GM18511 (cell line): ENCODE results near the gene PLA2G4E.

ENCODE experiments used
- ATAC-seq: cut with Tn5 transposase; IDR thresholded peaks from one replicate; pipeline ENCODE4 v1.9.1; 2021; ENCODE audit warnings: mild to moderate bottlenecking, moderate library complexity; ENCODE audit not compliant: unreplicated experiment

PLA2G4E gene

GRCh38 chr15:41981371-41982132 lies 39.3 kb downstream of the PLA2G4E start:
- no peak for ATAC-seq

- no peak for ATAC-seq
These were observed 40.1 kb downstream of the PLA2G4E start for GRCh38 chr15:41980654-41981323.

DNA sequence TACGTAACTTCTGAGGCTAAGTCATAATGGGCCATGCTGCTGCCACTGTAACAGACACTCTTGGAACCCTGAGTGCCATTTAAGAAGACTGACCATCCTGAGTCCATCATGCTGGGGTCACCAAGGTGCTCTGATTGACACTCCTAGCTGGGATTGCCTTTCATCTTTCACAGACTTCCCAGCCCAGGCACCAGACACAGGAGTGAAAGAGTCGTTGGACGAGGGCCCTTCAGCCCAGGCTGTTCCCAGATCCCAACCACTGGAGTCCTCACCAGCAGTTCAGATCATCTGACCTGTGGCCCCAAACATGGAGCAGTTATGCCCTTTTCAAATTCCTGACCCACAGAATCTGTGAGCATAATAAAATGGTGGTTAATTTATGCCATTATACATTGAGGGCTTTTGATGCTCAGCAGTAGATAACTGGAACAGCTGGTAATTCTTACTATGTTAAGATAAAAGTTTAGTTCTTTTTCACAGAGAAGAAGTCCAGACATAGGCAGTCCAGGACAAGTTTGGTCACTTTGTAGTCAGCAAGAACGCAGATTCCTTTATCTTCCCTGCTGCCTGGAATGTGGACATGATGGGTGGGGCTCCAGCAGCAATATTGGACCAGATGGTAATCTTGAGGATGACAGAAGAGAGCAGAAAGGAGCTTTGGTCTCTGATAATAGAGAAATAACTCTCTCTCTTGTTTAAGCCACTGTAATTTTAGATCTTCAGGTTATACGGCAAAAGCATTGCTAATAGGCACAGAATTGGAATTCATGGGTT lies 41.2 kb downstream of the PLA2G4E start:
- no peak for ATAC-seq

- ATAC-seq: no peak
These were observed 42.3 kb downstream of the PLA2G4E start for GRCh38 chr15:41978534-41978933.

DNA sequence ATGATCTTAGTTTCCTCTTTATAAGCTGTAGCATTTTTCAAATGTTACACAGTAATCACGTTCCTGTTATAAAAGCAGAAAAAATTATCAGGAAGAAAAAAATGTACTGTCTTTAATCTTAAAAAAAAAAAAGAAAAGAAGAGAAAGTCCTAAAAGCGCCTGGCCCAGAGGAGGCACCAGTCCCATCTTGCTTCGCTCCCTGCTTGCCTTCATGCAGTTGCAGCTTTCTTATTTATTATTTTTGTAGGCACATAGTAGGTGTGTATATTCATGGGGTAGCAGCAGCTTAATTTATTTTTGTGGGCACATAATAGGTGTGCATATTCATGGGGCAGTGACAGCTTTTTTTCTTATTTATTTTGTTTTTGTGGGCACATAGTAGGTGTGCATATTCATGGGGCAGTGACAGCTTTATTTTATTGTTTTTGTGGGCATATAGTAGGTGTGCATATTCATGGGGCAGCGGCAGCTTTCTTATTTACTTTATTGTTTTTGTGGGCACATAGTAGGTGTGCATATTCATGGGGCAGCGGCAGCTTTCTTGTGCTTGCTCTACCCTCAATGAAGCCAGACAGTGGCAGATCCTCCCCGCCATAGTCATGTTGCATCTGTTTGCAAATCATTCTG lies 43.0 kb downstream of the PLA2G4E start:
- no peak for ATAC-seq

- no peak for ATAC-seq
These were observed 45.2 kb downstream of the PLA2G4E start for GRCh38 chr15:41975669-41976068.

DNA sequence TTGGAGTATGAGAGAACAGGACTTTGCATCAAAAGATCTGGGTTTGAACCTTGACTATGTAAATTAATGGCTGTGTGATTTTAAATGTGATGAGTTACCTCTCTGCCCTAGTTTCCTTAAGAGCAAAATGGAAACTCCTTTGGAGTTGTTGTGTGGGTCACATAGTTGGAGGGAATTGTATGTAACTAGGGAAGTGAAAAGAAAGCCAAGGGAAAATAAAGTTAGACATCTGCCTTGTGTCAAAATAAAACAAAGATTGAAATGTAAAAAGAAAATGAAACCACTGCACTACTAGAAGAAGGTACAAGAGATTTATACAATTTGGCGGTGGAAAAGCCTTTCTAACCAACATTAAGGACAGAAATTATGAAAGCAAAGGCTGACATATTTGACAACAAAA lies 46.8 kb downstream of the PLA2G4E start:
- ATAC-seq: no peak

GRCh38 chr15:41972253-41973242 lies 48.3 kb downstream of the PLA2G4E start, which contains the start of gene EHD4:
Gene EHD4, minus strand, starts transcription at chr15:41972557. Its CDS starts 63 bp downstream, at chr15:41972494.
- peak; percentile 83 for ATAC-seq

GRCh38 chr15:41971895-41972252 lies 49.0 kb downstream of the PLA2G4E start:
- ATAC-seq: peak; percentile 34

DNA sequence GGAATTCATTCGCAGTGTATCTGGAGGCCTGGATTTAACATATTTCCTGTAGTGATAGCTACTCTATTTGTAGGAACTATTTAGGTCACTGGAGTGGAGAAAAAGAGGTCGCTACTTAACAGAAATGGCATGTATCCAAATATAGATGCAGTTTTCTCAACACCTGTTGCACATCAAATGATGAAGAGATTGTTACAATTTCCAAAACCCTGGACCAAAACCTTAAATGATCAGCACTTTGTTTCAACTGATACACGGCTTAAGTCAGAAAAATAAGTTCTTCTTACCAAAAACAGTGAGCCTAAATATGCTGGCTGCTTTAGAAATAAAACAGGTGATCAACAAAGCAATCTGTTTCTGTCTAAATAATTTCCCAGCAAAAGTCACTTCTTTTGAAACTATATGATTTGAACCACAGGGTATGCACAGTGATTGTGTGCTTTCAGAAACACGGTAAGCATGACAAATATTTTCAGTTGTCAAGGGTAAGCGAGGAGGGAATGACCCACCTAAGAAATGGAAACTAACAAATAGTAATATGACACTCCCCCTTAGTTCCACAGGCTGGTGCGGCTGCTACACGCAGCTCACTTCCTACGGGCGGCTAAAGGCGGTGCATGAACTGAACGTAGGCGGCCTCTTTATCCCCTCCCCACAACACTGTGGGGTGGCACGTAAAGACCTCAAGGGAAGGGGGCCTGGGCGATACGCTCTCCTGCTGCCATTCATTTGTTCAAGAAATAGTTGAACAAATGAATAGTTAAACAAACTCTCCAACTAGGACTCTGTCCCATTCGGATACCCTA lies 49.5 kb downstream of the PLA2G4E start:
- peak; percentile 61 for ATAC-seq

DNA sequence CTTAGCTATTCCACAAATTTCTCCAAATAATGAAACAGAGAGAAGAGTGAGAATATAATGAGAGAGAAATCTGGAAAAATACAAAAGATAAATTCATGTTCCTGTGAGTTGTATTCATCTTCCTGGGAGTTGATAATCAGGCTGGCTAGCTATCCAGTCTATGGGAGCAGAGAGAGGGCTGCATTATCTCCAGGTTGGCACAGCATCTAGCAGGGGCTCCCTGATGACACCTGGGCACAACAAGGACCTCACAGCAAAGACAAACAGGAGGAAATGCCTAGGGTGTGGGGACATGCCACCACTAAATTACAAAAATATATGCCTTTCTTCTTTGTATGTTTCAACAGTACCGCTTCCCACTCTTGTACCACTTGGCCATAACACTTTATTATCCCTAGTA lies 50.4 kb downstream of the PLA2G4E start:
- no peak for ATAC-seq

GRCh38 chr15:41969851-41970431 lies 50.9 kb downstream of the PLA2G4E start:
- no peak for ATAC-seq

DNA sequence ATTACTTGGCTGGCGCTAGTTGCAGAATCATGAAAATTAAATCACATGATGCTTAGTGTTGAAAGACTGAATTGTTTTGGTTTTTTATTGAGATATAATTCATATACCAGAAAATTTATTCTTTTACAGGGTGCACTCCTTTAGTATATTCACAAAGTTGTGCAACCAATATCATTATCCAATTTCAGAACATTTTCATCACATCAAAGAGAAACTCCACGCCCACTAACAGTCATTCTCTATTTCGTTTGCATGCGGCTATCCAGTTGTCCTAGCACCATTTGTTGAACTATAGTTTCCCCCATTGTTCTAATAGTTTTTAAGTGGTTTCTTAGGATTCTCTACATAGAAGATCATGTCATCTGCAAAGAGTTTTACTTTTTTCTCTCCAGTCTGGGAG lies 52.1 kb downstream of the PLA2G4E start:
- no peak for ATAC-seq

DNA sequence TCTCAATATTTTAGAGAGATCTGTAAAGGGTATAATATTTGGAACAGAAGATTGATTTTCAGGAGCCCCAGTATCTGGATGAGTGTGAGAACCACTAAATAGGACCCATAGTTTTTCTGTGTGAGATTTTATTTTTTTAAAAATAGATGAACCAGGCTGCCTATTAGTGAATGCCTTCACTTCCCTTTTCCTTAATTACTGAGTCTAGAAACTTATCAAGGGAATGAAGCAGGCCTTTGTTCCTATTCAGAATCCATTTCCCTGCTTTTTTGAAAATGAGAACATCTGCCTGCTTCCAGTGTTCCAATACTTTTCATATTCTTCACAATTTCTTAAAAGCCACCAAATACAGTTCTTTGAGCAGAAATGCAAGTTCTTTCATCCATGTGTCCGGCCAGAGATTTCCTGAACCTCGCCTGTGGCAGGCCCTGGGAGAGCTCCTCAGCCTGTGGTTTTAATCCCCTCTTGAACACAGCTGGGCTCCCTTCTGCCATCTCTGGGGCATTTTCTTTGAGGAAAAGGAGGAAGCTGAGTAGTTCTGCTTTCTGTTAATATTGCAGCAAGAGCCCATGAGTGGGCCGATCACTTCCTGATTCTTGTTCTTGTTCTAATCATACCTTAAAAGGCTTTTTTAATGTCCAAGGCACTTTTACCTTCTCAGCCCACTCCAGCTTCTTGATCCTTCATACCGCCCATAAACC lies 53.2 kb downstream of the PLA2G4E start:
- no peak for ATAC-seq

- ATAC-seq: no peak
These were observed 53.8 kb downstream of the PLA2G4E start for GRCh38 chr15:41966920-41967465.

DNA sequence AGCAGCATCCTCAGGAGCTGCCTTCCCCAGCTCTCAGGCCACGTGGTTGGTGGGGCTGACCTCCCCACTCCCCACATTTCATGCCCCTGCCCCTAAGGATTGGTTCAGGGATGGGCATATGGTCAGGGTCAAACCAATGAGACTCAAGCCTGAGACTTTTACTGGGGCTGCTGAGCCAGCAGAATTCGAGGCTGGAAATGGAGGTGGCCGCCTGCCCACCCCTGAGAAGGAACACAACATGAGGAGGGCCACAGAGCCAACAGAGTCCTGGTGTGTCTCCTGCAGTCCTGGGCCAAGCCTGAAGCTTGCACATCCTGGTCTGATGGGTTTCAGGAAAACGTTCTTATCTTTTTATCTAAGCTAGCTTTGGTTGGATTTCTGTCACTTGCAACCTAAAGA lies 54.4 kb downstream of the PLA2G4E start:
- no peak for ATAC-seq

DNA sequence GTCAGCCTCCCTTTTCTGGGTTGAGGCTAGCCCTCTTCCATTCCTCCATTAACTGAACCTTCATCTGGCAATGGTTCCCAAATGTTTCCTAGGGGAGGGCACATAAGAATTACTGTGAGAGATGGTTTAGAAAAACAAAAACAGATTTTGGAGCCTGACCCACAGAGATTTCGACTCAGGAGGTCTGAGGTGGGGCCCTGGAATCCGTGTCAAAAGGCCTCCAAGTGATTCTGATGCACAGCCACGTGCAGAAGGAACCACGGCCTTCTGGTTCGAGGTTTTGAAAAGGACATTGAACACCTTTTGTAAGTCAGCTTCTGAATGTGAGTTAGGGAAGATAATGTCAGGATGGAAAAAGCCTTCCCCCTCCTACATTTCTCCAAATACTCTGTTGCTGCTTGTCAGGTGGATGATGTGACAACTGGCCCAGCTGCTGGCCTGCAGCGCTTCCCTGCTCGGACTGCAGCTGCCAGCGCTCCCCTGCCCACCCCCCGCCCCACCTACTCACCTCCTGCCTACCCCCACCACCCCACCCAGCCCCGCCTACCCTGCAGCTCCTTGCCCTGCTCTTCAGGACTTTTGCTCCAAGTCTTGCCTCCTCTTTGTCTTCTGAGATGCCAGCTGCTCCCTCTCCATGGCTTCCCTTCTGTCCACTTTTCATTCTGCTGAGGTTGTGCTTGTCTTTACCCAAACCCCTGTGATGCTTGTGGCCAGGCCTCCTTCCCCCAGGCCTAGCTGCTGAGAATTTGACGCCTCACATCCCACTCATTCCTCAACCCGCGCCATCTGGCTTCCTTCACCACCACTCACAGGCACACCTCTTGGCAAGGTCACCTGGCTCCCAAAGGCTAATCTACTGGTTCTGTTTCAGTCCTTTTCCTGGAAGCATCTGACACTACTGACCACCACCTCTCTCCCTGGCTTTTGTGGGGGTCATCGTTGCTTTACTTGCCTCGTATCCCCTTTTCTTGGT lies 55.1 kb downstream of the PLA2G4E start:
- no peak for ATAC-seq
